AG04449 (cell line): ENCODE data around the gene SP2.

Experiments
- CTCF ChIA-PET: fragments of 350-600 bp; formaldehyde crosslinking; extraction: SDS; loops from one replicate; lab custom pipeline; 2021; ENCODE audit warnings: antibody characterized with exemption; lab: Yijun Ruan, JAX
- POLR2A ChIA-PET: fragments of 400-600, 350-600 bp; formaldehyde crosslinking; extraction: SDS; loops from one replicate; lab custom pipeline; 2020; ENCODE audit warnings: antibody characterized with exemption, inconsistent platforms; lab: Yijun Ruan, JAX
- DNase-seq: peaks from one replicate; pipeline ENCODE4 v3.0.0-alpha.2; 2010; ENCODE audit warnings: low read depth, low spot score
- H3K4me3 ChIP-seq: 2 replicates; pipeline ENCODE4 v1.5.1; 2011; ENCODE audit warnings: low read depth, mild to moderate bottlenecking, control low read depth, low read length
- CTCF ChIP-seq: IDR thresholded peaks from one replicate; pipeline ENCODE4 v1.5.1; 2011; ENCODE audit warnings: mild to moderate bottlenecking, moderate library complexity, low read length, control low read depth, inconsistent platforms; ENCODE audit not compliant: insufficient read depth; ENCODE audit errors: missing control alignments

SP2 gene

GRCh38 chr17:47907932-47908562, 12.0 kb downstream of the SP2 start:
- no peak for TF ChIP-seq CTCF
- H3K4me3 ChIP-seq: no peak overlapping the region
- DNase-seq: no peak
- CTCF ChIA-PET: interaction anchor here (0.6 to 4.2 kb wide), 6 partner anchors 10 to 172 kb away, joined by 3 to 49 read pairs (median 3); partner anchors contain the start of gene CDK5RAP3
- POLR2A ChIA-PET: no interaction called here

GRCh38 chr17:47913050-47913449, 17.0 kb downstream of the SP2 start:
- ChIA-PET POLR2A (interaction anchor here (1.8 kb wide), 1 partner anchor 8 kb away, joined by 5 read pairs; no protein-coding TSS in a partner anchor), CTCF (interaction anchor here (0.7 kb wide), 1 partner anchor 37 kb away, joined by 3 read pairs; no protein-coding TSS in a partner anchor)
- DNase-seq: no peak
- TF ChIP-seq CTCF: no peak
- no peak overlapping the region for H3K4me3 ChIP-seq

- ChIA-PET CTCF (interaction anchor here (0.5 to 1.6 kb wide), 3 partner anchors 25 to 57 kb away, joined by 3 to 5 read pairs (median 3); partner anchors contain the start of gene CDK5RAP3), POLR2A (interaction anchor here (1.8 kb wide), 1 partner anchor 9 kb away, joined by 5 read pairs; no protein-coding TSS in a partner anchor)
- no peak overlapping the region for H3K4me3 ChIP-seq
- DNase-seq: no peak
- TF ChIP-seq CTCF: no peak
These were observed 18.4 kb downstream of the SP2 start for GRCh38 chr17:47914306-47914948.

GRCh38 chr17:47915776-47916398, 19.9 kb downstream of the SP2 start:
- ChIA-PET CTCF (interaction anchor here (1.0 kb wide), 1 partner anchor 25 kb away, joined by 3 read pairs; no protein-coding TSS in a partner anchor), POLR2A (no interaction called here)

GRCh38 chr17:47916489-47917208, 20.6 kb downstream of the SP2 start:
- ChIA-PET POLR2A (no interaction called here), CTCF (interaction anchor here (1.0 kb wide), 1 partner anchor 25 kb away, joined by 3 read pairs; no protein-coding TSS in a partner anchor)
- H3K4me3 ChIP-seq: no peak overlapping the region
- no peak for TF ChIP-seq CTCF
- no peak for DNase-seq

More at GRCh38 chr17:47915776-47916398, 19.9 kb downstream of the SP2 start:
- no peak overlapping the region for H3K4me3 ChIP-seq
- no peak for TF ChIP-seq CTCF
- no peak for DNase-seq
